Measurements from ENCODE around the gene NATD1. TPM values are rescaled to one million over a fixed set of nuclear protein-coding genes. Genes with fewer than 3 reads are reported as not detected.

NATD1 gene
- total and polyA plus RNA-seq, 11 donors = 8.0 to 38.4 (median 18.7) TPM

DNA sequence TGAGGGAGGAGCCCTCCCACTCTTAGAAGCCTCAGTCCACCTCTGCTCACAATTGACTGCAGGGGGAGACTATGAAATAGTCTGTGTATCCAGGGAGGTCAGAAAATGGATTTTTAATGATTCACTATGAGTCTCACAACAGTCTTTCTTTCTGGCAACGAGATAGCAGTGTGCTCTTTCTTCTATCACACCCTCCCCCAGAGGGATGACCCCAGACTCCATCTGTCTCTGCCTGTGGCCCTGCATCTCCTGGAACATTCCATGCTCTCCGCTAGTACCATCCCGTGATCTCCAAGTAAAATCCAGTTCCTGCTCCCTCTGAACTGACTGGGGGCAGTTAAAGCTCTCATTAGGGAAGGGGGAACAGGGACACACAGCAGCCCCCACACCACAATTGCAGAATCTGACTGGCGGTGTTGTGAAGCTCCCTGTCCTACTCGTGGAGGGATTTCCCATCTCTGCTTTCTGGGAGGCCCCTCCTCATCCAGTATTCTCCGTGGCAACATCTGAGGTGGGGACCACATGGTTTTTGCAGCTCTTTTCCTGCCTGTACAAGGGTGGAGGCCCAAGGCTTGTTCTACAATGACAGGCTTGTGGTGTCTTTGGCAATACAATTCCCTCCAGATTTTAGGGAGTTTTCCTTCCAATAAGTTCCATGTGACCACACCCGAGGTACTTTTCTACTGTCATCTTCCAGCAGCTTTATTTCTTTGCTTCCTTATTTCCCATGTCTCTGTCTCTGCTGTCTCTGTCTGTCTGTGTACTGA, 19.4 kb downstream of the NATD1 start:
- Histone ChIP-seq H3K4me3 (no peak overlapping the region), H3K9me3 (peaks cover 0 to 8% (median 2%) of the 10 kb centered on the region in 12 donors), H3K36me3 (no peaks in the 10 kb centered on the region), H3K27me3 (no peaks in the 10 kb centered on the region), H3K27ac (peak overlapping the region in 2 of 12 donors; percentile 4 to 25), H3K4me1 (peaks cover 0 to 11% (median 0%) of the 10 kb centered on the region in 12 donors)
- intact Hi-C loops (cut with DNase I) = no loop called here
- DNase-seq (peak in 1 of 5 donors; percentile 20), ATAC-seq (peak; percentile 30 to 66 (median 60))
- TF ChIP-seq, protein P1, sequence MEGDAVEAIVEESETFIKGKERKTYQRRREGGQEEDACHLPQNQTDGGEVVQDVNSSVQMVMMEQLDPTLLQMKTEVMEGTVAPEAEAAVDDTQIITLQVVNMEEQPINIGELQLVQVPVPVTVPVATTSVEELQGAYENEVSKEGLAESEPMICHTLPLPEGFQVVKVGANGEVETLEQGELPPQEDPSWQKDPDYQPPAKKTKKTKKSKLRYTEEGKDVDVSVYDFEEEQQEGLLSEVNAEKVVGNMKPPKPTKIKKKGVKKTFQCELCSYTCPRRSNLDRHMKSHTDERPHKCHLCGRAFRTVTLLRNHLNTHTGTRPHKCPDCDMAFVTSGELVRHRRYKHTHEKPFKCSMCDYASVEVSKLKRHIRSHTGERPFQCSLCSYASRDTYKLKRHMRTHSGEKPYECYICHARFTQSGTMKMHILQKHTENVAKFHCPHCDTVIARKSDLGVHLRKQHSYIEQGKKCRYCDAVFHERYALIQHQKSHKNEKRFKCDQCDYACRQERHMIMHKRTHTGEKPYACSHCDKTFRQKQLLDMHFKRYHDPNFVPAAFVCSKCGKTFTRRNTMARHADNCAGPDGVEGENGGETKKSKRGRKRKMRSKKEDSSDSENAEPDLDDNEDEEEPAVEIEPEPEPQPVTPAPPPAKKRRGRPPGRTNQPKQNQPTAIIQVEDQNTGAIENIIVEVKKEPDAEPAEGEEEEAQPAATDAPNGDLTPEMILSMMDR (IDR thresholded peaks at IDR 0.05) = no peak
- no peak for TF ChIP-seq POLR2A (IDR thresholded peaks at IDR 0.05)
- 53 to 62% (median 57%) methylated on average over 7 of the region's 7 CpGs for WGBS, 4 donors

DNA sequence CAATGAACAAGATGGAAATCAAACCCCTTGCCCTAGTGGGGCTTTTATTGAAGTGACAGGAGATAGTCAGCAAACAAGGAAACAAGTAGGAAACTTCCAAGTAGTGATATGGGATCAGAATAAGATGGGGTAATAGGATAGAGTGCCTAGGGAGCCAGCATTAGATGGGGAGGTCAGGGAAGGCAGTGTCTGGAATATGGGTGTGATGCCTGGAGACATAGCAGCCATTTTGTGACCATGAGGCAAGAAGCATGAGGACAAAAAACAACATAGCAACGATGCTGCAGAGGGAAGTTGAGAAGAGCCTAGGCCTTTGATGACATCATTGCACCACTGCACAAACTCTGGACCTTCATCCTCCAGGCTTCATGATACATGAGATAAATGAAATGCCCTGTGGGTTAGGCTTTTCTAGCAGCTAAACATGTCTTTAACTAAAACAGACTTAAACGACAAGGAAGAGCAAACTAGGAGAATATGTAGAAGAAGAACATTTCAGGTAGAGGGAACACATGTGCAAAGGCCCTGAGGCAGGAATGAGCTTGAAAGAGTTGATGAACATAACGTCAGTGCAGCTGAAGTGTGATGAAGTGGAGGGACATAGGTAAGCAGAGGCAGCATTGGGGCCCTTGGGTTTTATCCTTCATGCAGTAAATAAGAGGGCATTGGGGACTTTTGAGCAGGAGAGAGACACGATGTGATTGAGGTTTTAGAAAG, 21.0 kb downstream of the NATD1 start:
- DNase-seq (no peak), ATAC-seq (no peak)
- Histone ChIP-seq H3K36me3 (no peaks in the 10 kb centered on the region), H3K27ac (no peak overlapping the region), H3K4me1 (peaks cover 0 to 13% (median 0%) of the 10 kb centered on the region in 12 donors), H3K27me3 (no peaks in the 10 kb centered on the region), H3K9me3 (peaks cover 0 to 8% (median 2%) of the 10 kb centered on the region in 12 donors), H3K4me3 (no peak overlapping the region)
- WGBS, 4 donors = 93 to 96% (median 94%) methylated on average over 4 of the region's 4 CpGs
- no peak for TF ChIP-seq POLR2A (IDR thresholded peaks at IDR 0.05)
- TF ChIP-seq, protein P1 (IDR thresholded peaks at IDR 0.05) = no peak
- intact Hi-C loops (cut with DNase I) = no loop called here

DNA sequence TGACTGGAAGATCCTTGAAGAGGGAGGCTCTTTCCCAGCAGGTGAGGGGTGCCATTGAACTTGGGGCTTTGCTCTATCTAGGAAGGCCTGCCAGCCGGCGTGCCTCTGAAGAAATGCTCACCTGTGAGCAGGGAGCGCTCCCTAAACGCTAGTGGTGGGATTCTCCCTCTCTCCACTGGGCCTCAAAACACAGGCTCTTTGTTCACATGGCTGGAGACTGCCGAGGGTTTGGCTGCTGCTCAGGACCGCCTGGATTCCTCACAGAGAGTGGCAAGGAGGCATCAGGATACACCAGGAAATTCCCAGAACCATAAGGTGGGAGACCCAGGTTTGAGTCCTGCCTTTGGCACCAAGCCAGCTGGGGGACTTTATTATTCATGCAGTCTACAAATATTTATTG, 21.7 kb downstream of the NATD1 start:
- Histone ChIP-seq H3K9me3 (peaks cover 0 to 8% (median 2%) of the 10 kb centered on the region in 12 donors), H3K4me1 (peaks cover 0 to 13% (median 0%) of the 10 kb centered on the region in 12 donors), H3K27ac (no peak overlapping the region), H3K36me3 (no peaks in the 10 kb centered on the region), H3K27me3 (no peaks in the 10 kb centered on the region), H3K4me3 (no peak overlapping the region)
- intact Hi-C loops (cut with DNase I) = no loop called here
- no peak for TF ChIP-seq POLR2A (IDR thresholded peaks at IDR 0.05)
- TF ChIP-seq, protein P1 (IDR thresholded peaks at IDR 0.05) = no peak
- 77 to 83% (median 79%) methylated on average over 6 of the region's 6 CpGs for WGBS, 4 donors
- DNase-seq = peak in 1 of 5 donors; percentile 25
- ATAC-seq = no peak

DNA sequence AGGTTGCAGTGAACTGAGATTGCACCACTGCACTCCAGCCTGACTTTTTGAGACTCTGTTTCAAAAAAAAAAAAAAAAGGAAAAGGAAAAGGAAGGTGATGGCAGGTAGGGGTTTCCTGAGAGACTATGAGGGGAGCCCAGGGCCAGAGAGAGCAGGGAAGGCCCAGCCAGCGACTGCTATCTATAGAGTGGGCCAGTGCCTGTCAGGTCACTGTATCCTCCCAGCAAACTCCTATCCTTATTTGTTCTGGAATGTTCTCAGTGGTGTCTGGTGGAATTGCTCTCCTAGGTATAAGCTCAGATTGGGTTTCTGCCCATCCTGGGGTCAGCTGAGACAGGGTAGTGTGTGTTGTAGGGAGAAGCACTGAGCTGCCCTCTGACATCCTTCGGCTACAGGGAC, 24.4 kb downstream of the NATD1 start:
- Histone ChIP-seq H3K27ac (no peak overlapping the region), H3K4me1 (peaks cover 0 to 8% (median 0%) of the 10 kb centered on the region in 12 donors), H3K9me3 (peaks cover 0 to 8% (median 2%) of the 10 kb centered on the region in 12 donors), H3K27me3 (no peaks in the 10 kb centered on the region), H3K36me3 (no peaks in the 10 kb centered on the region), H3K4me3 (no peak overlapping the region)
- no peak for ATAC-seq
- intact Hi-C loops (cut with DNase I) = no loop called here
- peak in 1 of 5 donors; percentile 3 for DNase-seq
- TF ChIP-seq, protein P1 (IDR thresholded peaks at IDR 0.05) = no peak
- TF ChIP-seq POLR2A (IDR thresholded peaks at IDR 0.05) = no peak
- WGBS, 4 donors = 47 to 68% (median 59%) methylated on average over 2 of the region's 2 CpGs
